Stimulated activated CD8-positive, alpha-beta memory T cell treated with anti-CD3 and anti-CD28 coated beads, Interleukin-15, amount 100 ng/mL, for 24 hours (primary cell): Measurements from ENCODE around the gene SNRPF.

ENCODE experiments used
- DNase-seq: peaks from one replicate; pipeline ENCODE4 v3.0.0-alpha.2; 2020; ENCODE audit warnings: low read depth

SNRPF gene

DNA sequence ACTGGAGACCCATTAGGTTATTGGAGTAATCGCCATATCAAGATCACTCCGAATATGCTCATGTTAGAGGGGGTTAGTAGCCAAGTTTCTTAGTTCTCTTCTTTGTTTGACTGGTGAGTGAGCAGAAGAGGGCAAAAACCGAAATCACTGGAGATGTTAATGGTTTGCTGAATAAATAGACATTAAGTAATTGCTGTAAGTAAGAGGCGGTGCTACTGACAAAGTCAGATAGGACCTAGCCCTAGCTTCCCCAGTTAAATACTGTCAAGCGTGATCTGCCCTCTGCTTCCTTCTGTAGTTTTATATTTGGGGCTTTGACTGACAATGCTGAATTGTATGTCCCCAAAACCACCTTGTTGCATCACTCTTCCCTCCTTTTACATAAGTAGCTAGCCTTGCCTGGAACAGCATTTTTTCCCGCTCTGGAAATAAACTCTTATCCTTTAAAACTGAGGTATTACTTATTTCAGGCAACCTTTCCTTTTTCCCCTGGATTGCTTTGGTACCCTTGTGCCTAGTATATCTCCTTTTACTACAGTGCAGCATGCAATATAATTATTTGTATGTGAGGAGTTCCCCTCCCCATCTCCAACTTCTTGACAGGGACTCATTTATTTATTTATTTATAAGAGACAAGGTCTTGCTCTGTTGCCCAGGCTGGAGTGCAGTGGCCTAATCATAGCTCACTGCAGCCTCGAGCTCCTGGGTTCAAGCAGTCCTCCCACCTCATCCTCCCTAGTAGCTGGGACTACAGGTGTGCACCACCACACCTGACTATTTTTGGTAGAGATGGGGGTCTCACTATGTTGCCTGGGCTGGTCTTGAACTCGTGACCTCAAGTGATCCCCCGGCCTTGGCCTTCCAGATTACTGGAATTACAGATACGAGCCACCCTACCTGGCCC lies 1.4 kb downstream of the SNRPF start:
- no peak for DNase-seq

GRCh38 chr12:95862038-95862437 lies 3.3 kb downstream of the SNRPF start:
- no peak for DNase-seq

DNA sequence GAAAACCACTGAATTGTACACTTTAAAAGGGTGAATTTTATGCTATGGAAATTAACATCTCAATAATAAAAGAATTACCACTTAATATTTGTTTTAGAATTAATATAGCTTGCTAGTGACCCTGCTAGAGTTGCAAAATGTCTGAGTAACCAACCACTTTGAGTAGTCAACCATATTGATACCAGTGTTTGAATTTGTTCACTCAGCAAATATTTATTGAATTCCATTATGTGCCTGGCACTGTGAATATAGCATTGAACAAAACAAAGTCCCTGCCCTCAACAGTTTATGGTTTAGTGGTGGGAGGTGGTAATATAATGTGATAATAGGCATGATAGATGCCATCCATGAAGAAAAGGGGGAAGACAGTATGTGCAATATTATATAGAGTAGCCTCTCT lies 4.6 kb downstream of the SNRPF start:
- no peak for DNase-seq

GRCh38 chr12:95870897-95871296 lies 12.1 kb downstream of the SNRPF start:
- no peak for DNase-seq

DNA sequence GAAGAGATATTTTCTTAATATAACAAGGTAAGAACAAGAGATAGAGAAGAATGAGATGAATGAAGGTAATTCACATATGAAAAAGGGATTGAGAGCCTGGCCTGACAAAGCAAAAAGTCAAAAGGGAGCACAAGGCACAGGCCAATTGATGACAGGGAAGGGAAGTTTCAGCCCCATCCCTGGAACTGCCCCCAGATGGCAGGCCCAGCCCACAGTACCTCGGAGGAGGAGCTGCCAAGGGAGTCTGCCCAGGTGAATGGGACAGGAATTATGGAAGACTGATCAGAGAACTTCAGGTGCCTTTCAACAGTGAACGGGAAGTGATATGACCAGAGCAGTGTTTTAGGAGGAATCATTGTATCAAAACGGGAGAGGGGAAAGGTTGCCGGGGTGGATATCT lies 15.7 kb downstream of the SNRPF start:
- DNase-seq = no peak

DNA sequence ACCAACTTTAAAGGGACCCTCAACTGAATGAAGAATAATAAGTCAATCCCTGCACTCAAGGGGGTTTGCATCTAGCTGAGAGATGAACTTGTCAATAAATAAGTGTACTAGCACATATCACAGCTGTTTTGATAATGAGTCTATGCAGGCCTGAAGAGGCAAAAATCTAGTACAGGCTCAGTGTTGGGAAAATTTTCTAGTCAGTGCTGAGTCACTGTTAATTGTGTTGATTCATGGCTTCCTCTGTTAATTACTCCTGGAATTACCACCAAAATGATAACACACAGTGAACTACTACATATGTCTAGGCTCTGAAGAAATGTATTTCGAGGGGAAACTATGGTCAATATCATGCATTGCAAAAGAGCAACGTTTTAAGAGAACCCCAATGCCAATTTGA lies 18.9 kb downstream of the SNRPF start:
- no peak for DNase-seq

DNA sequence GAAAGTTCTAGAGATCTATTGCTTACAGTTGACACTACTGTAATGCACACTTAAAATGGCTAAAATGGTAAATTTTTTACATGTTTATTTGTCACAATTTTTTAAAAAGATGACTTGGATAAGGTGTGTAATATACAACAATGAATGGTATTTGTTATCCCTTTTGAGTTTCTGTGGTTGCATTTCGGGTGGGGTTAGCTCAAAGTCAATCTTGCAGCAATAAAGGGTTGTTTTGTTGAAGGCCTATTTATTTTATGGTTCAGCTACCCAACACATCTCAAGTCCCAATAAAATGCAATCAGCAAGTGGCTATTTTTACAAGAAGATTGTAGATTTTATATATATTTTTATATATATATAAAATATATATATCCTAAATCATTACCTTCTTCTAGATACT lies 22.1 kb downstream of the SNRPF start:
- no peak for DNase-seq

GRCh38 chr12:95881331-95881955 lies 22.7 kb downstream of the SNRPF start:
- no peak for DNase-seq

DNA sequence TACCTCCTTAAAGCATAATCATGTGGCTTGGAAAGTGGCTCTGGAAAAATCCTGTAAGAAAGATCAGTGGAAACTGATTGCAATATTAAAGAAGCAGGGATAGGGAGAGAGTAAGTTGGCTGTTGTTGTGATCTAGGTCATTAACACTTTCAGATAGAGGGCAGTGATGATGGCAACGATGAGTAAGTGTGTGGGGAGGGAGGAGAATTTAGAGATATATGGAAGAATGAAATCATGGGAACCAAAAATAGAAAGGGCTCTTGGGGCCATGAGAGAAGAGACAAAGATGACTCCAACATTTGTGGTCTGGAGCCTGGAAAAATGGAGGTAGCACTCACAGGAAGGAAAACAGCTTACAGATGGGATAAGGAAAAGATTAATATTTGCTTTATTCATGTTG lies 23.3 kb downstream of the SNRPF start:
- no peak for DNase-seq

- no peak for DNase-seq
Observed at GRCh38 chr12:95882873-95883272, 24.1 kb downstream of the SNRPF start.

GRCh38 chr12:95884998-95885397 lies 26.2 kb downstream of the SNRPF start:
- DNase-seq = no peak

GRCh38 chr12:95887311-95887710 lies 28.6 kb downstream of the SNRPF start:
- no peak for DNase-seq

GRCh38 chr12:95890958-95891357 lies 32.2 kb downstream of the SNRPF start:
- no peak for DNase-seq

GRCh38 chr12:95896846-95897245 lies 38.1 kb downstream of the SNRPF start:
- no peak for DNase-seq

- no peak for DNase-seq
Observed at GRCh38 chr12:95898081-95898480, 39.3 kb downstream of the SNRPF start.

DNA sequence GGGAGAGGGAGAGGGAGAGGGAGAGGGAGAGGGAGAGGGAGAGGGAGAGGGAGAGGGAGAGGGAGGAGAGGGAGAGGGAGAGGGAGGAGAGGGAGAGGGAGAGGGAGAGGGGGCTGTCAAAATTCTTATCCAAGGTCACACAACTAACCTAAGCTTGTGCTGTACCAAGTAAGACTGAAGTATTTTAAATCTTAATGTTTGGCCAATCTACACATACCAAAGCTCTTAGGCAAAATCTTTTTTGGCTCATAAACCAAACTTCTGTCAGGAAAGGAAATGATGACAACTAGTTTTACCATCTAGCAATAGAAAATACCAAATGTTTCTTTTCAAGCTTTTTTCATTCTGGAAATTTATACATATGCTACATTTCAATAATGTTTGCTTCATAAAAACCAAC lies 49.8 kb downstream of the SNRPF start:
- no peak for DNase-seq

DNA sequence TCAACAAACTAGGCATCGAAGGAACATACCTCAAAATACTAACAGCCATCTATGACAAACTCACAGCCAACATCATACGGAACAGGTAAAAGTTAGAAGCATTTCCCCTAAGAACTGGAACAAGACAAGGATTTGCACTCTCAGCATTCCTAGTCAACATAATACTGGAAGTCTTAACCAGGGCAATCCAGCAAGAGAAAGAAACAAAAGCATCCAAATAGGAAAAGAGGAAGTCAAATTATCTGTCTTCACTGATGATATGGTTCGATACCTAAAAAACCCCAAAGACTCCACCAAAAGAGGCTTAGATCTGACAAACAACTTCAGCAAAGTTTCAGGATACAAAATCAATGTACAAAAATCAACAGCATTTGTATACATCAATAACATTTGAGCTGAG lies 51.1 kb downstream of the SNRPF start:
- no peak for DNase-seq
